ENCODE results near the gene ALKBH8. TPM values are rescaled to one million over a fixed set of nuclear protein-coding genes. Genes with fewer than 3 reads are reported as not detected.

ALKBH8 gene
- total and polyA plus RNA-seq, 2 of the 8 experiments (the other 6 are each of a cell fraction or from before 2014, with no cell fraction given): 3.6 to 11.9 TPM

- H3K14ac ChIP-seq (ENCODE audit: insufficient read length): no peak overlapping the region
- H3K4me2 ChIP-seq (ENCODE audit: insufficient read depth in 1 of 2, low read depth in 2 of 2, low read length in 2 of 2): no peak overlapping the region
- no peak overlapping the region for H4K91ac ChIP-seq (replicated peaks; ENCODE audit: insufficient read length, low read length)
- no peak overlapping the region for H3K27ac ChIP-seq (ENCODE audit: low read depth, low read length)
- CTCF ChIA-PET (ENCODE audit: partially characterized antibody): interaction anchor here (0.7 to 7.0 kb wide), 26 partner anchors 8 to 348 kb away, joined by 3 to 66 read pairs (median 4); partner anchors contain the start of gene ALKBH8
- no peak overlapping the region for H2BK15ac ChIP-seq (ENCODE audit: low read length)
- TF ChIP-seq, protein P1, sequence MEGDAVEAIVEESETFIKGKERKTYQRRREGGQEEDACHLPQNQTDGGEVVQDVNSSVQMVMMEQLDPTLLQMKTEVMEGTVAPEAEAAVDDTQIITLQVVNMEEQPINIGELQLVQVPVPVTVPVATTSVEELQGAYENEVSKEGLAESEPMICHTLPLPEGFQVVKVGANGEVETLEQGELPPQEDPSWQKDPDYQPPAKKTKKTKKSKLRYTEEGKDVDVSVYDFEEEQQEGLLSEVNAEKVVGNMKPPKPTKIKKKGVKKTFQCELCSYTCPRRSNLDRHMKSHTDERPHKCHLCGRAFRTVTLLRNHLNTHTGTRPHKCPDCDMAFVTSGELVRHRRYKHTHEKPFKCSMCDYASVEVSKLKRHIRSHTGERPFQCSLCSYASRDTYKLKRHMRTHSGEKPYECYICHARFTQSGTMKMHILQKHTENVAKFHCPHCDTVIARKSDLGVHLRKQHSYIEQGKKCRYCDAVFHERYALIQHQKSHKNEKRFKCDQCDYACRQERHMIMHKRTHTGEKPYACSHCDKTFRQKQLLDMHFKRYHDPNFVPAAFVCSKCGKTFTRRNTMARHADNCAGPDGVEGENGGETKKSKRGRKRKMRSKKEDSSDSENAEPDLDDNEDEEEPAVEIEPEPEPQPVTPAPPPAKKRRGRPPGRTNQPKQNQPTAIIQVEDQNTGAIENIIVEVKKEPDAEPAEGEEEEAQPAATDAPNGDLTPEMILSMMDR (IDR thresholded peaks at IDR 0.05; ENCODE audit: control extremely low read depth in 1 of 3, insufficient read depth in 1 of 3, low read depth in 1 of 3, low read length in 3 of 3): peak in 2 of 3 experiments; percentile 60 to 71; a peak in 3 of 4 replicates
- TF ChIP-seq TAF7 (optimal IDR thresholded peaks at IDR 0.05; ENCODE audit: borderline replicate concordance, low read depth, low read length) (no peak), RAD21 (IDR thresholded peaks at IDR 0.05 in 1 of 2, conservative IDR thresholded peaks at IDR 0.05 in 1 of 2; ENCODE audit: low read depth in 2 of 2, low read length in 2 of 2) (peak; percentile 78 to 82)
- no peak overlapping the region for H3K4me3 ChIP-seq (ENCODE audit: extremely low read depth in 1 of 4, insufficient read depth in 2 of 4, low read depth in 3 of 4, low read length in 4 of 4)
- no peaks in the 10 kb centered on the region for H3K79me1 ChIP-seq (ENCODE audit: low read depth, low read length)
- no peak overlapping the region for H3K56ac ChIP-seq (replicated peaks; ENCODE audit: insufficient read length, low read depth, low read length)
- H3K9me3 ChIP-seq (ENCODE audit: insufficient read depth in 2 of 2, low read depth in 1 of 2, low read length in 1 of 2): no peaks in the 10 kb centered on the region
- H2BK5ac ChIP-seq (ENCODE audit: low read depth, low read length): no peak overlapping the region
- H3K27me3 ChIP-seq (replicated peaks in 1 of 4; ENCODE audit: control insufficient read depth in 3 of 4, extremely low read depth in 1 of 4, insufficient read depth in 3 of 4, low read length in 3 of 4): no peaks in the 10 kb centered on the region
- H2AFZ ChIP-seq (ENCODE audit: low read length): no peak overlapping the region
- no peaks in the 10 kb centered on the region for H4K20me1 ChIP-seq (replicated peaks in 1 of 2; ENCODE audit: control insufficient read depth in 1 of 2, insufficient read depth in 2 of 2, low read length in 2 of 2)
- POLR2A ChIA-PET (ENCODE audit: partially characterized antibody): interaction anchor here (1.0 kb wide), 1 partner anchor 299 kb away, joined by 3 read pairs; no protein-coding TSS in a partner anchor
- H3K4me1 ChIP-seq (replicated peaks in 1 of 4; ENCODE audit: control insufficient read depth in 3 of 4, insufficient read depth in 4 of 4, low read length in 3 of 4): no peaks in the 10 kb centered on the region
- FAIRE-seq (peak; percentile 83), DNase-seq (ENCODE audit: low read depth in 1 of 2, low spot score in 2 of 2) (no peak)
- no peak overlapping the region for H4K8ac ChIP-seq (ENCODE audit: extremely low read depth, insufficient read depth, low read length)
- H3K9ac ChIP-seq (replicated peaks in 1 of 4; ENCODE audit: extremely low read depth in 1 of 4, low read depth in 3 of 4, low read length in 3 of 4): no peak overlapping the region
- H2AK5ac ChIP-seq (ENCODE audit: low read depth, low read length): no peak overlapping the region
- H4K5ac ChIP-seq (ENCODE audit: insufficient read length, low read depth, low read length): no peak overlapping the region
- H2BK20ac ChIP-seq (ENCODE audit: low read length): no peak overlapping the region
- H3K23me2 ChIP-seq (ENCODE audit: low read depth, low read length): no peaks in the 10 kb centered on the region
- 92% methylated on average over 6 of the region's 6 CpGs; no CpG with 5 or more reads in 1 of the 2 experiments for WGBS, 2 experiments (ENCODE audit: extremely low coverage in 1 of 2, insufficient coverage in 1 of 2, insufficient read length in 1 of 2, insufficient replicate concordance in 2 of 2, low coverage in 1 of 2, low lambda C conversion rate in 2 of 2, missing lambda C conversion rate in 1 of 2)
- no peak overlapping the region for H3K18ac ChIP-seq (ENCODE audit: extremely low read depth, low read length)
- H3K36me3 ChIP-seq (ENCODE audit: control insufficient read depth in 2 of 4, insufficient read depth in 4 of 4, low read length in 3 of 4): peaks cover 0 to 19% (median 2%) of the 10 kb centered on the region in 4 experiments; a peak in 4 of 8 replicates
- H2BK120ac ChIP-seq (replicated peaks; ENCODE audit: low read depth, low read length): no peak overlapping the region
- H3K23ac ChIP-seq (ENCODE audit: insufficient read length): no peak overlapping the region
- no peak overlapping the region for H2BK12ac ChIP-seq (ENCODE audit: low read depth, low read length)
- H3K4ac ChIP-seq (replicated peaks; ENCODE audit: insufficient read length, low read depth, low read length): no peak overlapping the region
- no peaks in the 10 kb centered on the region for H3K79me2 ChIP-seq (ENCODE audit: control insufficient read depth in 1 of 2, insufficient read depth in 2 of 2, low read length in 2 of 2)
Measured at GRCh38 chr11:107549253-107549953, 16.1 kb downstream of the ALKBH8 start.
